ENCODE measurements around the gene TCL1B. TPM values are rescaled to one million over a fixed set of nuclear protein-coding genes. Genes with fewer than 3 reads are reported as not detected.

TCL1B gene
- total RNA-seq, 1 experiment from 2014 or later = not detected

DNA sequence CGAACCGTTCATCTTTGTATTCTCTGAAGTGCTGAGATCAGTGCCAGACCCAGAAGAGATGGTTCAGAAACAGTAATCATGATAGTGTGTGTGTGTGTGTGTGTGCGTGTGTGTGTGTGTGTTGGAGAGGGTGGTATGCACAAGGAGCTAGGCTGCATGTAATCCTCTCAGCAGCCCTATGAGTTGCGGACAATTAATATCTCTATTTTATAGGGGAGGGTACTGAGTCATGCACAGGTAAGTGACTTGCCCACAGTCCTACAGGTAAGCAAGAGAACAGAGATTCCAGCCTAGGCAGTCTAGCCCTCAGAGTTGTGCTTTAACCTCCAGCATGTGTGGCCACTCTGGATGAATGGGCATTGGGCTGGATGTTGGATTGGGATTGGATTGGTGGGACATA lies 55.6 kb downstream of the TCL1B start:
- no peaks in the 10 kb centered on the region; the same call in 1 of the 2 replicates for H3K27me3 ChIP-seq (replicated peaks; ENCODE audit: control insufficient read depth, insufficient read depth, low read length)
- ChIA-PET CTCF (no interaction called here), POLR2A (no interaction called here)
- intact Hi-C loops (cut with micrococcal nuclease; ENCODE audit: unreplicated experiment) = no loop called here
- no TSS peak for BruUV-seq (replicated peaks)
- Mint-ChIP-seq H3K27ac (ENCODE audit: unreplicated experiment) (no peak overlapping the region), H3K36me3 (ENCODE audit: insufficient read depth, unreplicated experiment) (no peaks in the 10 kb centered on the region), H3K4me1 (ENCODE audit: low read depth, unreplicated experiment) (no peaks in the 10 kb centered on the region), H3K27me3 (ENCODE audit: insufficient read depth, unreplicated experiment) (peaks cover 5% of the 10 kb centered on the region), H3K9me3 (ENCODE audit: unreplicated experiment) (peaks cover 10% of the 10 kb centered on the region), H3K4me3 (ENCODE audit: unreplicated experiment) (no peak overlapping the region)
- no peak overlapping the region for H3K4me3 ChIP-seq (ENCODE audit: low read depth, low read length)
- no peaks in the 10 kb centered on the region for H3K9me3 ChIP-seq
- no peak for DNase-seq
- no peaks in the 10 kb centered on the region for H3K4me1 ChIP-seq
- no peaks in the 10 kb centered on the region for H3K36me3 ChIP-seq (ENCODE audit: control insufficient read depth, insufficient read depth, low read length)
- TF ChIP-seq, protein P1, sequence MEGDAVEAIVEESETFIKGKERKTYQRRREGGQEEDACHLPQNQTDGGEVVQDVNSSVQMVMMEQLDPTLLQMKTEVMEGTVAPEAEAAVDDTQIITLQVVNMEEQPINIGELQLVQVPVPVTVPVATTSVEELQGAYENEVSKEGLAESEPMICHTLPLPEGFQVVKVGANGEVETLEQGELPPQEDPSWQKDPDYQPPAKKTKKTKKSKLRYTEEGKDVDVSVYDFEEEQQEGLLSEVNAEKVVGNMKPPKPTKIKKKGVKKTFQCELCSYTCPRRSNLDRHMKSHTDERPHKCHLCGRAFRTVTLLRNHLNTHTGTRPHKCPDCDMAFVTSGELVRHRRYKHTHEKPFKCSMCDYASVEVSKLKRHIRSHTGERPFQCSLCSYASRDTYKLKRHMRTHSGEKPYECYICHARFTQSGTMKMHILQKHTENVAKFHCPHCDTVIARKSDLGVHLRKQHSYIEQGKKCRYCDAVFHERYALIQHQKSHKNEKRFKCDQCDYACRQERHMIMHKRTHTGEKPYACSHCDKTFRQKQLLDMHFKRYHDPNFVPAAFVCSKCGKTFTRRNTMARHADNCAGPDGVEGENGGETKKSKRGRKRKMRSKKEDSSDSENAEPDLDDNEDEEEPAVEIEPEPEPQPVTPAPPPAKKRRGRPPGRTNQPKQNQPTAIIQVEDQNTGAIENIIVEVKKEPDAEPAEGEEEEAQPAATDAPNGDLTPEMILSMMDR (IDR thresholded peaks at IDR 0.05; ENCODE audit: insufficient read depth in 1 of 2, low read depth in 1 of 2, low read length in 1 of 2, severe bottlenecking in 1 of 2, unreplicated experiment in 1 of 2) = no peak

Other genes with a start within 250 kb of the TCL1B start
- 19.4 and 21.2 TPM in 2 replicates for gene SYNE3, start 169.8 kb upstream of the TCL1B start, total RNA-seq (2022)
- gene GLRX5, start 151.4 kb upstream of the TCL1B start, total RNA-seq (2022) = 66.2 and 67.8 TPM in 2 replicates
- not detected in 2 replicates for gene TCL1A, start 27.7 kb downstream of the TCL1B start, total RNA-seq (2022)
- gene TUNAR, start 190.4 kb downstream of the TCL1B start, total RNA-seq (2022) = not detected in 2 replicates